Activated CD4-positive, alpha-beta T cell treated with anti-CD3 and anti-CD28 coated beads for 36 hours (primary cell): ENCODE measurements around the gene NDUFB7. TPM values are rescaled to one million over a fixed set of nuclear protein-coding genes. Genes with fewer than 3 reads are reported as not detected.
A peak's percentile ranks its signal among the peaks of the same experiment; 100 is the strongest.

Experiments used
- ATAC-seq: fragments of 200-7000 bp; cut with Tn5 transposase; one replicate; pipeline ENCODE4 v1.10.0; 2021; ENCODE audit warnings: mild to moderate bottlenecking, moderate library complexity
- CTCF ChIA-PET: fragments of 350-600 bp; sonication (Branson Sonifier 250); formaldehyde crosslinking; loops from one replicate; lab custom pipeline; 2021; ENCODE audit warnings: antibody characterized with exemption; lab: Charles Lee
- POLR2A ChIA-PET: fragments of 350-600 bp; sonication (Branson Sonifier 250); formaldehyde crosslinking; loops from one replicate; lab custom pipeline; 2021; ENCODE audit warnings: antibody characterized with exemption, inconsistent platforms; lab: Charles Lee
- DNase-seq: peaks from one replicate; pipeline ENCODE4 v3.0.0-alpha.2; 2020
- H3K27ac Mint-ChIP-seq: one replicate; pipeline ENCODE4 v1.8.0; 2021; ENCODE audit warnings: mixed read lengths
- H3K27me3 Mint-ChIP-seq: one replicate; pipeline ENCODE4 v1.8.0; 2021; ENCODE audit warnings: mixed read lengths
- H3K36me3 Mint-ChIP-seq: one replicate; pipeline ENCODE4 v1.8.0; 2021; ENCODE audit warnings: low read depth, mixed read lengths
- H3K4me1 Mint-ChIP-seq: one replicate; pipeline ENCODE4 v1.8.0; 2021; ENCODE audit warnings: mixed read lengths
- H3K4me3 Mint-ChIP-seq: one replicate; pipeline ENCODE4 v1.8.0; 2021; ENCODE audit warnings: mild to moderate bottlenecking, moderate library complexity, mixed read lengths
- H3K9me3 Mint-ChIP-seq: one replicate; pipeline ENCODE4 v1.8.0; 2021; ENCODE audit warnings: low read depth, mixed read lengths
- intact Hi-C, 2 experiments: fragments of 100-400 bp; cut with DNase I in 1 of 2; cut with micrococcal nuclease in 1 of 2; formaldehyde crosslinking; loops; one replicate each; pipeline versions ENCODE4 v1.14.2 to v1.15.1; 2022 to 2024; cut with DNase I, micrococcal nuclease
- total RNA-seq, 2 experiments: library from RNA; stranded (reverse); gene quantifications; one replicate each; pipeline ENCODE4 v1.2.3, GENCODE V29; 2021

The NDUFB7 gene
- total RNA-seq, 2 experiments from 2014 or later = 112 to 121 TPM

DNA sequence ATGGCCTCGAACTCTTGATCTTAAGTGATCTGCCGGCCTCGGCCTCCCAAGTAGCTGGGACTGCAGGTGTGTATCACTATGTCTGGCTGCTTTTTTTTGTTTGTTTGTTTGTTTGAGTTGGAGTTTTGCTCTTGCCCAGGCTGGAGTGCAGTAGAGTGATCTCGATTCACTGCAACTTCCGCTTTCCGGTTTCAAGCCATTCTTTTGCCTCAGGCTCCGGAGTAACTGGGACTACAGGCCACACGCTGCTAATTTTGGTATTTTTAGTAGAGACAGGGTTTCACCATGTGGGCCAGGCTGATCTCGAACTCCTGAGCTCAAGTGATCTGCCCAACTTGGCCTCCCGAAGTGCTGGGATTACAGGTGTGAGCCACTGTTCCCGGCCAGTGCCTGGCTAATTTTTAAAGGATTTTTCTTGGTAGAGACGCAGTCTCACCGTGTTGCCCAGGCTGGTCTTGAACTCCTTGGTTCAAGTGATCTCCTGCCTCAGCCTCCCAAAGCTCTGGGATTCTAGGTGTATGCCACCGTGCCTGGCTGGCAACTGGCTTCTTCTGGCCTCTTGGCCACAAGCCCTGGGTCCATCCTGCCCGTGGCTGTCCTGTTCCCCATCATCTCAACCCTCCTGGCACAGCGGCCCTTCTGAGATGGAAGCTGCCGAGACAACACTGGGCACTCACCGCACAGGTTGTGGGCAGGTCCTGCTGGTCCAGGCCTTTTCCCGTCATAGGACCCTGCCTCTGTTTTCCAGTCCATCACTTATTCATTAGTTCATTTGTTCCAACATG, 30.9 kb downstream of the NDUFB7 start:
- POLR2A ChIA-PET = no interaction called here
- no peaks in the 10 kb centered on the region for H3K36me3 Mint-ChIP-seq
- H3K4me3 Mint-ChIP-seq = no peak overlapping the region
- H3K9me3 Mint-ChIP-seq = no peaks in the 10 kb centered on the region
- DNase-seq (no peak), ATAC-seq (no peak)
- CTCF ChIA-PET = no interaction called here
- no peak overlapping the region for H3K27ac Mint-ChIP-seq
- no peaks in the 10 kb centered on the region for H3K27me3 Mint-ChIP-seq
- H3K4me1 Mint-ChIP-seq = peaks cover 45% of the 10 kb centered on the region
- intact Hi-C loops = no loop called here

DNA sequence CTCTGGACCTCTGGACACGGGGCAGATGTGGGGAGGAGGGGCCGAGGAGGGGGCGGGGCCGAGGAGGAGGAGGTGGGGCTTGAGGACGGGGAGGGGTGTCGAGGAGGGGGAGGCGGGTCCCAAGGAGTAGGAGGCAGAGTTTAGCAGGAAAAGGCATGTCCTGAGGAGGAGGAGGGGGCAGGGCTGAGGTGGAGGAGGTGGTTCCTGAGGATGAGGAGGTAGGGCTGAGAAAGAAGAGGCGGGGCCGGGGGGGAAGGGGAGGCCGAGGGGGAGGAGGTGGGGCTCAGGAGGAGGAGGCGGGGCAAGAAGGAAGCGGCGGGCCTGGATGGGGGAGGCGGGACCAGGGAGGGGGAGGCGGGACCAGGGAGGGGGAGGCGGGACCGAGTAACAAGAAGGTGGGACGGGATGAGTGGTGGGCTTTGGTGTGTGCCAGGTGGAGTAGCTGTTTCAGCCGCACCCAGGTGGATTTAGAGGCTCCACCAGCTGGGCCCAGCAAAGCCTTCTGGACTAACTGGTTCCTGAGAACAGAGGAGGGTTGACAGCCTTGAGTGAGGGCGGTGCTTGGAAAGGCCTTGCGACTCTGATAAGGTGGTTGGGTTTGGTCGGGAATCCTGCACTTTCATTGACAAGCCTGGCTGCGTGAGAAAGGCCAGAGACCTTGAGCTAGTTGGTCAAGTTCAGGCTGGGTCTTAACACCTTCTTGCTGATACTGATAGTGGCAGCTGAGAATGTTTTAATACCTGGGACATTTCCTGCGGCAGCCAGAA, 34.8 kb downstream of the NDUFB7 start:
- Mint-ChIP-seq H3K36me3 (peaks cover 6% of the 10 kb centered on the region), H3K27me3 (no peaks in the 10 kb centered on the region), H3K9me3 (no peaks in the 10 kb centered on the region), H3K4me3 (no peak overlapping the region), H3K4me1 (peaks cover 47% of the 10 kb centered on the region), H3K27ac (no peak overlapping the region)
- ATAC-seq (peak; percentile 89), DNase-seq (peak; percentile 83)
- CTCF ChIA-PET = interaction anchor here (0.6 to 2.1 kb wide), 3 partner anchors 13 to 33 kb away, joined by 3 to 9 read pairs (median 3); no protein-coding TSS in a partner anchor
- intact Hi-C loops = loop anchor here in 1 of 2 experiments (2.0 kb wide), 1 partner anchor 20 kb away; no protein-coding TSS in a partner anchor
- POLR2A ChIA-PET = interaction anchor here (1.7 kb wide), 1 partner anchor 13 kb away, joined by 5 read pairs; no protein-coding TSS in a partner anchor

DNA sequence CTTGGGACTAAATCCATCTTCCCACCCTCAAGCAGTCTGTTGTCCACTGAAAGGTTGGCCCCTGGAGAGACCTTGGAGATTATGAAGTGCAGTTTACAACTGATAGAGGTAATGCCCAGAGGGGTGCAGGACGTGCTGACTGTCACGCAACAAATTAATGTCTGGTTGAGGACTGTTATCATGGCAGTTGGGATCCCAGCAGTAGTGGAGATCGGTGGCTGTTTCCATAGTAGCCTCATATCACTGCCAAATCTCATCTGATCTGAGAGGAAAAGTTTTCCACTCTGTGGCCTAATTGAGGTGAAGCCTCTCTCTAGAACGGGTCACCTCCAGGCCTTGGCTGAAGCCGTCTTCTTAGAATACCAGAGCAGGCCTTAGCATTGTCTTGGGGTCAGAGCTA, 38.4 kb downstream of the NDUFB7 start:
- H3K27ac Mint-ChIP-seq = no peak overlapping the region
- intact Hi-C loops = no loop called here
- no peak overlapping the region for H3K4me3 Mint-ChIP-seq
- no peak for DNase-seq
- ATAC-seq = no peak
- no peaks in the 10 kb centered on the region for H3K27me3 Mint-ChIP-seq
- CTCF ChIA-PET = interaction anchor here (0.6 to 0.9 kb wide), 3 partner anchors 15 to 199 kb away, joined by 3 read pairs; no protein-coding TSS in a partner anchor
- no peaks in the 10 kb centered on the region for H3K9me3 Mint-ChIP-seq
- POLR2A ChIA-PET = no interaction called here
- H3K4me1 Mint-ChIP-seq = peaks cover 52% of the 10 kb centered on the region
- H3K36me3 Mint-ChIP-seq = peaks cover 7% of the 10 kb centered on the region

DNA sequence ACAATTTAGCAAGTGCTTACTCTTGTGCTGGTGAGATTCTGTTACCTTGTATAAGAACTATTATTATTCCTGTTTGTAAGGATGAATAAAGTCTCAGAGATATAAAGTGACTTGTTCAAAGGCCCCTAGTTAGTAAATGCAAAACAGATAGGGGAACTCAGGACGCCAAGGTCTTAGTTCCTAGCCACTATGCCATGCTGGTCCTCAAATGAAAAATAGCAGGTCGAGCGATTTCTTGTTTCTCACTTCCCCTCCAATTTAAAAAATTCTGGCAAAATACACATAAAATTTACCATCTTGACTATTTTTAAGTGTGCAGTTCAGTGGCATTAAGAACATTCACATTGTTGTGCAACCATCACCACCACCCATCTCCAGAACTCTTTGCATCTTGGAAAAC, 41.4 kb downstream of the NDUFB7 start:
- ChIA-PET CTCF (interaction anchor here (0.7 kb wide), 1 partner anchor 372 kb away, joined by 4 read pairs; no protein-coding TSS in a partner anchor), POLR2A (interaction anchor here (1.7 kb wide), 1 partner anchor 12 kb away, joined by 8 read pairs; the partner anchor contains the start of gene DNAJB1)
- Mint-ChIP-seq H3K36me3 (peaks cover 7% of the 10 kb centered on the region), H3K4me1 (peaks cover 39% of the 10 kb centered on the region), H3K27me3 (no peaks in the 10 kb centered on the region), H3K4me3 (peak overlapping the region; percentile 83), H3K27ac (peak overlapping the region; percentile 55), H3K9me3 (no peaks in the 10 kb centered on the region)
- ATAC-seq = no peak
- intact Hi-C loops = no loop called here
- DNase-seq = no peak

DNA sequence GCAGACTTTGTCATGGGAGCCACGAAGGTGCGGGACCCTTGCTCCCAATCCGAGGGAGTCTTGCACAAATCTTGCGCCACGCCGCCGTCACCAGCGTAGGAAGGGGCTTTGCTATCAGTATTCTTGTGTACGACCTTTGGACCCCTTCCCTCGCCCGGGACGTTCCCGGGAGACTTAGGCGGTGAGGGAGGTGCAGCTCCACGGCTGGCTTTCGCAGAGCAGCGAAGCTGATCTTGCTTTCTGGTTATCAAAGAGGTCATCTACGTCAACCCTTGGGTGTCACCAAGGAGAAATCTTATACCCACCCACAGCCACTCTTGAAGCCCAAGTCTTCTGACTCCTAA, 41.9 kb downstream of the NDUFB7 start:
- H3K9me3 Mint-ChIP-seq = no peaks in the 10 kb centered on the region
- H3K4me1 Mint-ChIP-seq = peaks cover 39% of the 10 kb centered on the region
- H3K36me3 Mint-ChIP-seq = peaks cover 7% of the 10 kb centered on the region
- intact Hi-C loops = no loop called here
- POLR2A ChIA-PET = interaction anchor here (1.7 kb wide), 1 partner anchor 11 kb away, joined by 8 read pairs; the partner anchor contains the start of gene DNAJB1
- CTCF ChIA-PET = interaction anchor here (0.6 to 1.3 kb wide), 3 partner anchors 22 to 415 kb away, joined by 3 read pairs; partner anchors contain the start of gene NDUFB7
- H3K27ac Mint-ChIP-seq = peak overlapping the region; percentile 90
- H3K4me3 Mint-ChIP-seq = peak overlapping the region; percentile 83
- no peak for DNase-seq
- no peak for ATAC-seq
- no peaks in the 10 kb centered on the region for H3K27me3 Mint-ChIP-seq

DNA sequence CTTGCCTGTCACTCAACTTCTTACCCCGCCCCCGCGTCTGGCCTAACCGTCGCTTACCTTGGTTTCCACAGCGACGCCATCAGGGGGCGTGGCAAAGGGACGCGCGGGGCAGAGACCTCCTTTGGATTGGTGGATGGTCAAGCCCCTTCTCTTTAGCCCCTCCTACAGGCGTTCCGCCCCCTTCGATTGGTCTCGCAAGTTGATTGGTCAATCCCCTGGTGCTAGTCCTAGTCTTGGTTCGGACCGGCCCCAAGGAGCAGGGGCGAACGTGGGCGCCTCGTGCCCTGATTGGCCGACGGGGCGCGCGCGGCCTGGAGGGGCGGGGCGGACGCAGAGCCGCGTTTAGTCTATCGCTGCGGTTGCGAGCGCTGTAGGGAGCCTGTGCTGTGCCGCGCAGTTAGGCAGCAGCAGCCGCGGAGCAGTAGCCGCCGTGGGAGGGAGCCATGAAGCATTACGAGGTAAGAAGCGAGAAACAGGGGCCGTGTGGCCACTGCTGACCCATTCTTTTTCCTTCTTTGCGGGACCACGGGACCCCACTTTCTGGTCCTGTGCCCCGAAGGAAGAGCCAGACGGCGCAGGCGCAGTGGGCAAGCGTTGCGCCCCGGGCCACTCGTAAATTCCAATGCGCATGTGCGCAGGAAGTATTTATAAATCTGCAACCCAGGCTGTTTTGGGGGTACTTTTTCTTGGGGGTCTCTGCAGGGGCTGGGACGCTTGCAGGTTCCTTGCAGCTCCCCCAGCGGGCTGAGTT, 42.4 kb downstream of the NDUFB7 start, which contains the start of gene TECR:
Gene TECR (plus strand): TSS at position 341 of the 751 bp plus-strand sequence. CDS start 103 bp downstream, at position 444.
- Mint-ChIP-seq H3K36me3 (peaks cover 7% of the 10 kb centered on the region), H3K9me3 (no peaks in the 10 kb centered on the region), H3K4me1 (peaks cover 37% of the 10 kb centered on the region), H3K27me3 (no peaks in the 10 kb centered on the region), H3K27ac (peak within 1 kb of the TSS; percentile 90), H3K4me3 (peak within 1 kb of the TSS; percentile 83)
- ATAC-seq = peak; percentile 98
- ChIA-PET CTCF (interaction anchor here (0.6 to 1.3 kb wide), 3 partner anchors 22 to 414 kb away, joined by 3 read pairs; partner anchors contain the start of gene NDUFB7), POLR2A (interaction anchor here (0.7 to 1.7 kb wide), 2 partner anchors 11 to 96 kb away, joined by 3 to 8 read pairs; partner anchors contain the start of gene DNAJB1)
- intact Hi-C loops = loop anchor here (1.0 to 10.0 kb wide), 12 partner anchors 11 to 1745 kb away; partner anchors contain the start of genes DNAJB1 (in 2 of the 2), DDX39A (in 1 of the 2), GIPC1 (in 1 of the 2) and IER2 (in 1 of the 2)
- peak; percentile 100 for DNase-seq

DNA sequence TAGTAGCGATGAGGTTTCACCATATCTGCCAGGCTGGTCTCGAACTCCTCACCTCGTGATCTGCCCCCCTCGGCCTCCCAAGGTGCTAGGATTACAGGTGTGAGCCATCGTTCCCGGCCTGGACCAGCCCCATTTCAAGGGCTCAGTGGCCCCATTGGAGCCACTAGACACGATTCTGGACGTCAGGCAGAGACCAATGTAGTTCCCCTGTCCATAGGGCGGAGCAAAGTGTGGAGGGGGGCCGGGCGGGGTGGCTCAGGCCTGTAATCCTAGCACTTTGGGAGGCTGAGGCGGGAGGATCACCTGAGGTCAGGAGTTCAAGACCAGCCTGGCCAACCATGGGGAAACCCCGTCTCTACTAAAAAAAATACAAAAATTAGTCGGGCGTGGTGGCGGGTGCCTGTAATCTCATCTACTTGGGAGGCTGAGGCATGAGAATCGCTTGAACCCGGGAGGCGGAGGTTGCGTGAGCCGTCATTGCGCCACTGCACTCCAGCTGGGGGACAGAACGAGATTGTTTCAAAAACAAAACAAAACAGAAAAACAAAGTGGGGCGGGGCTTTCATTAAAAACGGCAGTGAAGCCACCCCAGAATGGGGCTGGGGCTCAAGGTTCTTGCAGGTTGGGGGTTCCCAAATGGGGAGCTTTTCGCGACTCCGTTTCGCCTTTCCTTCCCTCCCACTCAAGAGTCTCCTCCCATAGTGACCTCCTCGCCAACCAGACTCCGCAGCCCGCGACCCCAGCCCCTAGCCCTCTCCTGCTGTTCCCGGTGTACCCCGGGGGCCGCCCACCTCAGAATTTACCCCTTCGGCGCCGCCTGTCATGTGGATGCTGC, 43.2 kb downstream of the NDUFB7 start:
- ATAC-seq = no peak
- H3K4me1 Mint-ChIP-seq = peaks cover 43% of the 10 kb centered on the region
- peak overlapping the region; percentile 90 for H3K27ac Mint-ChIP-seq
- no peak for DNase-seq
- ChIA-PET POLR2A (interaction anchor here (0.7 kb wide), 1 partner anchor 95 kb away, joined by 3 read pairs; no protein-coding TSS in a partner anchor), CTCF (interaction anchor here (1.3 kb wide), 1 partner anchor 43 kb away, joined by 3 read pairs; the partner anchor contains the start of gene NDUFB7)
- H3K4me3 Mint-ChIP-seq = peak overlapping the region; percentile 83
- intact Hi-C loops = loop anchor here (1.0 to 10.0 kb wide), 12 partner anchors 10 to 1744 kb away; partner anchors contain the start of genes DNAJB1 (in 2 of the 2), DDX39A (in 1 of the 2), GIPC1 (in 1 of the 2) and IER2 (in 1 of the 2)
- H3K9me3 Mint-ChIP-seq = no peaks in the 10 kb centered on the region
- H3K27me3 Mint-ChIP-seq = no peaks in the 10 kb centered on the region
- H3K36me3 Mint-ChIP-seq = peaks cover 7% of the 10 kb centered on the region

DNA sequence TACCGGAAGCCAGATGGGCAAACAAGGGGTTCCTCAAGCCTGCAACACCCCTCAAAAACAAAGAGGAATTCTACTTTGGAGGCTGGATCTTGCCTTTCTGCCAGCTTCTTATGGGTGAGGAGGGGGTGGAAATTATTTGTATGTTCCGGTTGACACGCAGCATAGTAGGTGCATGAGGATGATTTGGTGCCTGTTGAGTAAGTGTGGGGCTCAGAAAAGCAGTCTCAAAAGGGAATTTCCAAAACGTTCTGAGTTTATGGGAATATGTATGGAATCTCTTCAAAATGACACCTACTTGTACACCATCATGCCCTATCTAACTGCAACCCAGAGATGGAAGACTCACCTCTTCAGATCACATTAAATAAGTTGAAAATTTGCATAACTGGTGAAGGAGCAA, 45.4 kb downstream of the NDUFB7 start:
- H3K36me3 Mint-ChIP-seq = peaks cover 2% of the 10 kb centered on the region
- ATAC-seq (no peak), DNase-seq (no peak)
- no peaks in the 10 kb centered on the region for H3K9me3 Mint-ChIP-seq
- H3K4me3 Mint-ChIP-seq = no peak overlapping the region
- POLR2A ChIA-PET = interaction anchor here (0.5 kb wide), 1 partner anchor 130 kb away, joined by 3 read pairs; no protein-coding TSS in a partner anchor
- no peaks in the 10 kb centered on the region for H3K27me3 Mint-ChIP-seq
- CTCF ChIA-PET = interaction anchor here (0.6 to 1.8 kb wide), 6 partner anchors 20 to 455 kb away, joined by 3 to 6 read pairs (median 3); no protein-coding TSS in a partner anchor
- H3K27ac Mint-ChIP-seq = no peak overlapping the region
- intact Hi-C loops = loop anchor here (10.0 kb wide), 4 partner anchors 778 to 1742 kb away; partner anchors contain the start of genes IER2 (in 1 of the 2), JUNB (in 1 of the 2) and STX10 (in 1 of the 2)
- peaks cover 46% of the 10 kb centered on the region for H3K4me1 Mint-ChIP-seq

DNA sequence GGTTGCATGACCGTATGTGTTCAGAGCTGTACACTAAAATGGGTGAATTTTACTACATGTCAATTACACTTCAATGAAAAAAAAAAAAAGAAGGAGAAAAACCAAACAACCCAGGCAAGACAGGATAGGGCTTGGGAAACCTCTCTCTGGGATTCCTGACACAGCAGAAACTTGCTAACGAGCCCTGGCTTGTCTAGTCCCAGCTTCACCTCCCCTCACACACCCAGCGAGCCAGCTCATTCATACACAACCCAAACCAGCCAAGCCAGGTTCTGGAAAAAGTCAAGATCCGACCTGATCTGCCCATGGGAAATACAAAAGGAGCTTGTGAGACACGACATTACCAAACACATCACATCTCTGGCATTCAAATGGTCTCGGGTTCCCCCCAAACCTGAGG, 46.1 kb downstream of the NDUFB7 start:
- ATAC-seq (no peak), DNase-seq (no peak)
- no peak overlapping the region for H3K27ac Mint-ChIP-seq
- no peak overlapping the region for H3K4me3 Mint-ChIP-seq
- H3K4me1 Mint-ChIP-seq = peaks cover 43% of the 10 kb centered on the region
- ChIA-PET POLR2A (no interaction called here), CTCF (interaction anchor here (0.6 to 1.8 kb wide), 9 partner anchors 13 to 454 kb away, joined by 3 to 6 read pairs (median 3); no protein-coding TSS in a partner anchor)
- H3K36me3 Mint-ChIP-seq = peaks cover 1% of the 10 kb centered on the region
- H3K27me3 Mint-ChIP-seq = no peaks in the 10 kb centered on the region
- H3K9me3 Mint-ChIP-seq = no peaks in the 10 kb centered on the region
- intact Hi-C loops = loop anchor here (10.0 kb wide), 4 partner anchors 779 to 1741 kb away; partner anchors contain the start of genes IER2 (in 1 of the 2), JUNB (in 1 of the 2) and STX10 (in 1 of the 2)
